AG09309 (cell line): ENCODE results near the gene CNTN4.

Experiments
- DNase-seq: peaks from one replicate; pipeline ENCODE4 v3.0.0-alpha.2; 2010; ENCODE audit warnings: low read depth
- H3K4me3 ChIP-seq: 2 replicates; pipeline ENCODE4 v1.5.1; 2011; ENCODE audit warnings: mild to moderate bottlenecking, low read depth, low read length, moderate library complexity; ENCODE audit not compliant: control insufficient read depth
- TF ChIP-seq, protein P1 (sequence below): IDR thresholded peaks from 2 replicates; pipeline ENCODE4 v1.5.1; 2011; ENCODE audit warnings: mild to moderate bottlenecking, low read depth, low read length, inconsistent platforms; ENCODE audit not compliant: insufficient read depth, control insufficient read depth; ENCODE audit errors: missing control alignments

CNTN4 gene

DNA sequence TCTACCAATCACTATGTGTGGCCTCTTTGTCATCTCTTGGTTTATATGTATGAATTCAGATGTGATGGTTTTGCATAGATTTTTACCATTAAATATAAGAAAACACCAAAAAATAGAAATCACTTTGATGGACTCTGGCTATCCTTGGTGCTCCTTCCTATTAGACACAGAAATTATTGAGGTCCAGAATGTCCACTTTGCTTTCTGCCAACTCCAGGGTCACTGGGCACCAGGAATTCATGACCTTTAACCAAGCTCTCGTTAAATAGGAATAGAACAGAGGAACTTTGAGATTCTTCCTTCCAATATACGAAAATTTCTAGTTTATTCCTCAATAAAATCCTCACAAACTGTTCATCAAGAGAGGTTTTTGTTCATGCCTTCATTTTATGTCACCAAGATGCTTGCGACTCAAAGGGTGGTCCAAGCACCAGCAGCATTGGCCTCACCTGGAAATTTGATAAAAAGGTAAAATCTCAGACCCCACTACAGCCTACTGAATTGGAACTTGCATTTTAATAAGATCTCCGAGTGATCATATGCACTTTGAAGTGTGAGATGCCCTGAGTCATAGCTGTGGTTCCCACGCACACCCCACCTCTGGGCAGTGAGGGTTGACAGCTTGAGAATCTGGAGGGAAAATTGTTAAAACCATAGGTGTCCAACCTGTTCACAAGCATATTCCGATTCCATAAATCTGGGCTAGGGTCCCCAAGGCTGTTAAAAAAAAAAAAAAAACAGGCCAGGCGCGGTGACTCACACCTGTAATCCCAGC, 725.0 kb downstream of the CNTN4 start:
- no peak overlapping the region for H3K4me3 ChIP-seq
- TF ChIP-seq, protein P1, sequence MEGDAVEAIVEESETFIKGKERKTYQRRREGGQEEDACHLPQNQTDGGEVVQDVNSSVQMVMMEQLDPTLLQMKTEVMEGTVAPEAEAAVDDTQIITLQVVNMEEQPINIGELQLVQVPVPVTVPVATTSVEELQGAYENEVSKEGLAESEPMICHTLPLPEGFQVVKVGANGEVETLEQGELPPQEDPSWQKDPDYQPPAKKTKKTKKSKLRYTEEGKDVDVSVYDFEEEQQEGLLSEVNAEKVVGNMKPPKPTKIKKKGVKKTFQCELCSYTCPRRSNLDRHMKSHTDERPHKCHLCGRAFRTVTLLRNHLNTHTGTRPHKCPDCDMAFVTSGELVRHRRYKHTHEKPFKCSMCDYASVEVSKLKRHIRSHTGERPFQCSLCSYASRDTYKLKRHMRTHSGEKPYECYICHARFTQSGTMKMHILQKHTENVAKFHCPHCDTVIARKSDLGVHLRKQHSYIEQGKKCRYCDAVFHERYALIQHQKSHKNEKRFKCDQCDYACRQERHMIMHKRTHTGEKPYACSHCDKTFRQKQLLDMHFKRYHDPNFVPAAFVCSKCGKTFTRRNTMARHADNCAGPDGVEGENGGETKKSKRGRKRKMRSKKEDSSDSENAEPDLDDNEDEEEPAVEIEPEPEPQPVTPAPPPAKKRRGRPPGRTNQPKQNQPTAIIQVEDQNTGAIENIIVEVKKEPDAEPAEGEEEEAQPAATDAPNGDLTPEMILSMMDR: no peak
- no peak for DNase-seq

DNA sequence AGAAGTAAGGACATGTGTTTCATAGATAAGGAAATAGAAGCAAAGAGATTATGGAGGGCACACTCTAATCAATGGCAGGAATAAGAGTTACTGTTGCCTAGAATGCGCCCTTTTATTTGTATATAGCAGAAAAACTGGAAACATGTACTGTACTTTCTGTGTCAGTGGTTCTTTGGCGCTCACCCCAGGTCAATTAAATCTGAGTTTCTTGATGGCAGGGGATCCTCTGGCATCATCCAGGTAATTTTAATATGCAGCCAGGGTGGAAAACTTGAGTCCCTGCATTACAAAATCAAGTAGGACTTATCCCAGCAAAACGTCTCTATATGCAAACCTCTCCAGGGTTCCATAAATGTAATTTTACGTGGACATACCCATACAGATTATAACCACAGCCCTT, 727.4 kb downstream of the CNTN4 start:
- DNase-seq: no peak
- TF ChIP-seq, protein P1: no peak
- no peak overlapping the region for H3K4me3 ChIP-seq

DNA sequence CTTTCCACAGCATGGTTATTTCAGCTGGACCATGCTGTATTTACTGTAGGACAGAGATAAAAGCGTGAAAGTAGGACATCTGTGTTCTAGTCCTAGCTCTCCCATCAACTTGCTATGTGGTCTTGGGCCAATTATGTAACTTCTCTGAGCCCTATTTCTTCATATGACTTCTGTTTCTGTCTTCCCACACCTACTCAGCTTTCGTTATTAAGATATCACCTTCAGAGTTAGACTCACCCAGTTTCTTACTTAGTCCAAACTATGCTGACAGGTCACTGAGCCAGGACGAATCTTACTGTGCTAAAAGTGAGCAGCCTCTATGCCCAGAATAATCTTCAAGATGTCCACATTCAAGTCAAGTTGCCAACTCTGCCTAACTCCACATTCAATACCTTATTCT, 727.8 kb downstream of the CNTN4 start:
- TF ChIP-seq, protein P1: no peak
- no peak overlapping the region for H3K4me3 ChIP-seq
- no peak for DNase-seq

DNA sequence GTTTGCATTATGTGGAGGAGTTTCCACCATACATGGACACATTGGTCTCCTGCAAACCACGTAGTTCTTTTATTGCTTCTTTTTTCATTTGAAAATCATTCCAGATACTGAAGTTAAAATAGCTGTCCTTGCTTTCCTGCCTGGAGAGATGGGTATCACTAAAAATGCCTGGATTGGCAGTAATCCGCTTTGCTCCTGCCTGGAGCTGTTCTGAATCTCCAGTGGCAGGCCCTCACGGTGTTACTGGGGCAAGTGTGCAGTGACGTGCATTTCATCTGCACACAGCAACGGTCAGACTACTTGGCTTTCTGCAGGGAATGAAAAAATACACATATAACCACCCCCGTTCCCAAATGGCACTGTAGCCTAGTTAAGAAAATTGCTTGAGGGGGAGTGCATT, 738.6 kb downstream of the CNTN4 start:
- no peak overlapping the region for H3K4me3 ChIP-seq
- DNase-seq: no peak
- TF ChIP-seq, protein P1: no peak

DNA sequence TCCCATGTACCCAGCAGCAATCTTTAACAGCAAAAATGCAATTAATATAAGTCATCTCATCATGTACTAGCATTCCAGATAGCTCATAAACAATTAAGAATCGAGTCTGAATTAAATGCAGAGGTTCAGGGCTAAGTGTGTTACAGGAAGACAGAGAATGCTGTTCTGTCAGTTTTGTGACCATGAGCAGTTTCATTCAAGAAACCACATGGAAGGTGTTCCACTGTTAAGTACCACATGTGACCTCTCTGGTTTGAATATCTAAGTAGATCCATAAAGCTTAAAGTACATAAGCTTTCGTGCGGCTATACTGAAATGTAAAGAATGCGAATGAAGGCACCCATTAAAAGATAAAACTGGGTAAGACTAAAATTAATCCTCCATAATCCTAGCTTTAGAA, 739.2 kb downstream of the CNTN4 start:
- no peak overlapping the region for H3K4me3 ChIP-seq
- TF ChIP-seq, protein P1: no peak
- no peak for DNase-seq

DNA sequence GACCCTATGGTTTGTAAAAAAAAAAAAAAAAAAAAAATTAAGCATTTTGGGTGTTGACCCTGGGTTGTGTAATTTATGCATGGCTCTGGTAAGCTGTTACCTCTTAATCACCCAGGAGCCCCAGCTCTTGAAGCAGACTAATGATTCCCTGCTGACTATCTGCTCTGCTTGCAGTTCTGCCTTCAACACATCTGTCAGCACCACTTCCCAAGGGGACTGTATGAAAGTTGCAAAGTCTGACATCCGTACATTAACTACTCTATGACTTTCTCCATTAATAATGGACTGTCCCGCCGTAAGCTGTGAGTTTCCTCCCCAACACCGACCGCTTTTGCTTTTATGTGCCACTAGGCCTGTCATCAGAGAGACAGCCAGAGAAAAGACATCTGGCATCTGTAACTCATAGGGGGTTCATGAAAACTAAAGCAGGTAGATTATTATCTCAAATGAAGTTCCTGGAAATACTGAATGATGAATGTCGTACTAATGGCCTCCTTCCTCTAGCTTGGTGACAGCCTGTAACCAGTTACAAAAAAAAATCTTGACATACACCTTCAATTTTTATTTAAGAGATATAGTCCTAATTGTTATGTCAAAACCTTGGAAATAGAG, 740.0 kb downstream of the CNTN4 start:
- TF ChIP-seq, protein P1: no peak
- no peak for DNase-seq
- no peak overlapping the region for H3K4me3 ChIP-seq
